ENCODE results near the gene CLRN1.

The CLRN1 gene

DNA sequence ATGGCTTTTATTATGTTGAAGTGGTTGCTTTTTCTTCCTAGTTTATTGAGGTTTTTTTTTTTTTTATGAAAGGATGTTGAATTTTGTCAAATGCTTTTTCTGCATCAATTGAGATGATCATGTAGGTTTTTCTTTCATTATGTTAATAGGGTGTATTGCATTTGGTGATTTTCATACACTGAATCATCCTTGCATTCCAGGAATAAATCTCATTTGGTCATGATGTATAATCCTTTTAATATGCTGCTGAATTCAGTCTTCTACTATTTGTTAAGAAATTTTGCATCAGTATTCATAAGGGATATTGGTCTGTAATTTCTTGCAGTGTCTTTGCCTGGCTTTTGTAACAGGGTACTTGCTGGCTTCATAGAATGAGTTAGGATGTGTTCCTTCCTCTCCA is 11.5 kb upstream of the CLRN1 start:
- no peak for ATAC-seq
- TF ChIP-seq, protein P1, sequence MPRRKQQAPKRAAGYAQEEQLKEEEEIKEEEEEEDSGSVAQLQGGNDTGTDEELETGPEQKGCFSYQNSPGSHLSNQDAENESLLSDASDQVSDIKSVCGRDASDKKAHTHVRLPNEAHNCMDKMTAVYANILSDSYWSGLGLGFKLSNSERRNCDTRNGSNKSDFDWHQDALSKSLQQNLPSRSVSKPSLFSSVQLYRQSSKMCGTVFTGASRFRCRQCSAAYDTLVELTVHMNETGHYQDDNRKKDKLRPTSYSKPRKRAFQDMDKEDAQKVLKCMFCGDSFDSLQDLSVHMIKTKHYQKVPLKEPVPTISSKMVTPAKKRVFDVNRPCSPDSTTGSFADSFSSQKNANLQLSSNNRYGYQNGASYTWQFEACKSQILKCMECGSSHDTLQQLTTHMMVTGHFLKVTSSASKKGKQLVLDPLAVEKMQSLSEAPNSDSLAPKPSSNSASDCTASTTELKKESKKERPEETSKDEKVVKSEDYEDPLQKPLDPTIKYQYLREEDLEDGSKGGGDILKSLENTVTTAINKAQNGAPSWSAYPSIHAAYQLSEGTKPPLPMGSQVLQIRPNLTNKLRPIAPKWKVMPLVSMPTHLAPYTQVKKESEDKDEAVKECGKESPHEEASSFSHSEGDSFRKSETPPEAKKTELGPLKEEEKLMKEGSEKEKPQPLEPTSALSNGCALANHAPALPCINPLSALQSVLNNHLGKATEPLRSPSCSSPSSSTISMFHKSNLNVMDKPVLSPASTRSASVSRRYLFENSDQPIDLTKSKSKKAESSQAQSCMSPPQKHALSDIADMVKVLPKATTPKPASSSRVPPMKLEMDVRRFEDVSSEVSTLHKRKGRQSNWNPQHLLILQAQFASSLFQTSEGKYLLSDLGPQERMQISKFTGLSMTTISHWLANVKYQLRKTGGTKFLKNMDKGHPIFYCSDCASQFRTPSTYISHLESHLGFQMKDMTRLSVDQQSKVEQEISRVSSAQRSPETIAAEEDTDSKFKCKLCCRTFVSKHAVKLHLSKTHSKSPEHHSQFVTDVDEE (CRISPR knock-in tag; IDR thresholded peaks at IDR 0.05), result no peak
- no peak for TF ChIP-seq SNAI2 (CRISPR knock-in tag; IDR thresholded peaks at IDR 0.05)
- TF ChIP-seq, protein P2, sequence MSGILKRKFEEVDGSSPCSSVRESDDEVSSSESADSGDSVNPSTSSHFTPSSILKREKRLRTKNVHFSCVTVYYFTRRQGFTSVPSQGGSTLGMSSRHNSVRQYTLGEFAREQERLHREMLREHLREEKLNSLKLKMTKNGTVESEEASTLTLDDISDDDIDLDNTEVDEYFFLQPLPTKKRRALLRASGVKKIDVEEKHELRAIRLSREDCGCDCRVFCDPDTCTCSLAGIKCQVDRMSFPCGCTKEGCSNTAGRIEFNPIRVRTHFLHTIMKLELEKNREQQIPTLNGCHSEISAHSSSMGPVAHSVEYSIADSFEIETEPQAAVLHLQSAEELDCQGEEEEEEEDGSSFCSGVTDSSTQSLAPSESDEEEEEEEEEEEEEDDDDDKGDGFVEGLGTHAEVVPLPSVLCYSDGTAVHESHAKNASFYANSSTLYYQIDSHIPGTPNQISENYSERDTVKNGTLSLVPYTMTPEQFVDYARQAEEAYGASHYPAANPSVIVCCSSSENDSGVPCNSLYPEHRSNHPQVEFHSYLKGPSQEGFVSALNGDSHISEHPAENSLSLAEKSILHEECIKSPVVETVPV (CRISPR knock-in tag; IDR thresholded peaks at IDR 0.05), result no peak
- no peak for TF ChIP-seq ZFP30 (CRISPR knock-in tag; IDR thresholded peaks at IDR 0.05)
- TF ChIP-seq, protein P3, sequence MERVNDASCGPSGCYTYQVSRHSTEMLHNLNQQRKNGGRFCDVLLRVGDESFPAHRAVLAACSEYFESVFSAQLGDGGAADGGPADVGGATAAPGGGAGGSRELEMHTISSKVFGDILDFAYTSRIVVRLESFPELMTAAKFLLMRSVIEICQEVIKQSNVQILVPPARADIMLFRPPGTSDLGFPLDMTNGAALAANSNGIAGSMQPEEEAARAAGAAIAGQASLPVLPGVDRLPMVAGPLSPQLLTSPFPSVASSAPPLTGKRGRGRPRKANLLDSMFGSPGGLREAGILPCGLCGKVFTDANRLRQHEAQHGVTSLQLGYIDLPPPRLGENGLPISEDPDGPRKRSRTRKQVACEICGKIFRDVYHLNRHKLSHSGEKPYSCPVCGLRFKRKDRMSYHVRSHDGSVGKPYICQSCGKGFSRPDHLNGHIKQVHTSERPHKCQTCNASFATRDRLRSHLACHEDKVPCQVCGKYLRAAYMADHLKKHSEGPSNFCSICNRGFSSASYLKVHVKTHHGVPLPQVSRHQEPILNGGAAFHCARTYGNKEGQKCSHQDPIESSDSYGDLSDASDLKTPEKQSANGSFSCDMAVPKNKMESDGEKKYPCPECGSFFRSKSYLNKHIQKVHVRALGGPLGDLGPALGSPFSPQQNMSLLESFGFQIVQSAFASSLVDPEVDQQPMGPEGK (CRISPR knock-in tag; IDR thresholded peaks at IDR 0.05; ENCODE audit: borderline replicate concordance), result no peak
- TF ChIP-seq, protein P4, sequence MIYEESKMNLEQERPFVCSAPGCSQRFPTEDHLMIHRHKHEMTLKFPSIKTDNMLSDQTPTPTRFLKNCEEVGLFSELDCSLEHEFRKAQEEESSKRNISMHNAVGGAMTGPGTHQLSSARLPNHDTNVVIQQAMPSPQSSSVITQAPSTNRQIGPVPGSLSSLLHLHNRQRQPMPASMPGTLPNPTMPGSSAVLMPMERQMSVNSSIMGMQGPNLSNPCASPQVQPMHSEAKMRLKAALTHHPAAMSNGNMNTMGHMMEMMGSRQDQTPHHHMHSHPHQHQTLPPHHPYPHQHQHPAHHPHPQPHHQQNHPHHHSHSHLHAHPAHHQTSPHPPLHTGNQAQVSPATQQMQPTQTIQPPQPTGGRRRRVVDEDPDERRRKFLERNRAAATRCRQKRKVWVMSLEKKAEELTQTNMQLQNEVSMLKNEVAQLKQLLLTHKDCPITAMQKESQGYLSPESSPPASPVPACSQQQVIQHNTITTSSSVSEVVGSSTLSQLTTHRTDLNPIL (CRISPR knock-in tag; IDR thresholded peaks at IDR 0.05; ENCODE audit: low read depth), result no peak

DNA sequence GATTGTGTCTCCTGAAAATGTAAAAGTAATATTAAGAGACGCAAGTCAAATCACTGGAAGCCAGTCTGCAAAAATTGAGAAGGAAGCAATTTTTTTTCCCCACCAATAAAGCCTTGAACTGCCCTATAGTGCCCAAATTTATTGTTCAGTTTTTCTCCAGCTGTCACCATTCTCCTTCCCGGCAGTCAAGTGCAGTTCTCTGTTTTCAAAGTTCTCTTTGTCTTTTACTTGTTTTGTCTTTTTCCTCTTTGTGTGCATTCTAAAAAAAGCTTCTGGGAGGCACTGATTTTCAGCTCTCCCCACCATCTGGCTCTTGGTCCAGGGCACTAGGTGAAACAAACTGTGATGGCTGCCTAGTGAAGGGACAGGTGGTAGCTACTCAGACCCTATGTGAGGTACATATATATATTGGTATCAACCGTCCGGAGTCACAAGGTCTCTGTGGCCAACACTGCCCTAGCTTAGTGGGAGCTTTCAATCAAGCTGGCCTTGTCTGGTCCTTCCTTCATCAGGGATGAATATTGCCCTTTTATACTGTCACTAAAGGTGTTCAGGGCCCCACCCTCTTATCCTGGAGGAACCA is 6.1 kb upstream of the CLRN1 start:
- TF ChIP-seq, protein P4 (CRISPR knock-in tag; IDR thresholded peaks at IDR 0.05; ENCODE audit: low read depth), result no peak
- TF ChIP-seq TOX (CRISPR knock-in tag; IDR thresholded peaks at IDR 0.05; ENCODE audit: borderline replicate concordance) (no peak), ESRRG (CRISPR knock-in tag; IDR thresholded peaks at IDR 0.05) (no peak)
- TF ChIP-seq, protein P5, sequence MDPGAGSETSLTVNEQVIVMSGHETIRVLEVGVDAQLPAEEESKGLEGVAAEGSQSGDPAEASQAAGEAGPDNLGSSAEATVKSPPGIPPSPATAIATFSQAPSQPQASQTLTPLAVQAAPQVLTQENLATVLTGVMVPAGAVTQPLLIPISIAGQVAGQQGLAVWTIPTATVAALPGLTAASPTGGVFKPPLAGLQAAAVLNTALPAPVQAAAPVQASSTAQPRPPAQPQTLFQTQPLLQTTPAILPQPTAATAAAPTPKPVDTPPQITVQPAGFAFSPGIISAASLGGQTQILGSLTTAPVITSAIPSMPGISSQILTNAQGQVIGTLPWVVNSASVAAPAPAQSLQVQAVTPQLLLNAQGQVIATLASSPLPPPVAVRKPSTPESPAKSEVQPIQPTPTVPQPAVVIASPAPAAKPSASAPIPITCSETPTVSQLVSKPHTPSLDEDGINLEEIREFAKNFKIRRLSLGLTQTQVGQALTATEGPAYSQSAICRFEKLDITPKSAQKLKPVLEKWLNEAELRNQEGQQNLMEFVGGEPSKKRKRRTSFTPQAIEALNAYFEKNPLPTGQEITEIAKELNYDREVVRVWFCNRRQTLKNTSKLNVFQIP (CRISPR knock-in tag; IDR thresholded peaks at IDR 0.05; ENCODE audit: borderline replicate concordance, low read depth), result no peak
- no peak for ATAC-seq

DNA sequence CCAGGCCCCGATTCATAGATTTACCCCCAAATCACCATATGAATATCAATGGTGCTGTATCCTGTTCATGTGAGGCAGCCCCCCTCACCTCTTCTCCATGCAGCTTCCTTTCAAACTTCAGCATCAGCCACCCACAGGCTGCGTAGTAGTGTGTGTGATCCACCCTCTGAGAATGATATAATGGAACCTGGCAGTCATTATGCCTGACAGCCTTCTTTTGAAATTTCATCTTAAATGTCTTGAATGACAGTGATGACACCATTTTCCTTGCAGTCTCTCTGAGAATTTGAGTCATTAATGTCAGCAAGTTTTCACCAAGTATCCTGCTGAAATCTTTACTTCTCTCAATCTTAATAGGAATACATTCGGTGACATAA is 3.5 kb upstream of the CLRN1 start:
- ATAC-seq, result no peak
- TF ChIP-seq BACH2 (CRISPR knock-in tag; IDR thresholded peaks at IDR 0.05; ENCODE audit: borderline replicate concordance) (no peak), ARNTL (CRISPR knock-in tag; IDR thresholded peaks at IDR 0.05; ENCODE audit: borderline replicate concordance, low read depth) (no peak), SNAI2 (CRISPR knock-in tag; IDR thresholded peaks at IDR 0.05) (no peak)

DNA sequence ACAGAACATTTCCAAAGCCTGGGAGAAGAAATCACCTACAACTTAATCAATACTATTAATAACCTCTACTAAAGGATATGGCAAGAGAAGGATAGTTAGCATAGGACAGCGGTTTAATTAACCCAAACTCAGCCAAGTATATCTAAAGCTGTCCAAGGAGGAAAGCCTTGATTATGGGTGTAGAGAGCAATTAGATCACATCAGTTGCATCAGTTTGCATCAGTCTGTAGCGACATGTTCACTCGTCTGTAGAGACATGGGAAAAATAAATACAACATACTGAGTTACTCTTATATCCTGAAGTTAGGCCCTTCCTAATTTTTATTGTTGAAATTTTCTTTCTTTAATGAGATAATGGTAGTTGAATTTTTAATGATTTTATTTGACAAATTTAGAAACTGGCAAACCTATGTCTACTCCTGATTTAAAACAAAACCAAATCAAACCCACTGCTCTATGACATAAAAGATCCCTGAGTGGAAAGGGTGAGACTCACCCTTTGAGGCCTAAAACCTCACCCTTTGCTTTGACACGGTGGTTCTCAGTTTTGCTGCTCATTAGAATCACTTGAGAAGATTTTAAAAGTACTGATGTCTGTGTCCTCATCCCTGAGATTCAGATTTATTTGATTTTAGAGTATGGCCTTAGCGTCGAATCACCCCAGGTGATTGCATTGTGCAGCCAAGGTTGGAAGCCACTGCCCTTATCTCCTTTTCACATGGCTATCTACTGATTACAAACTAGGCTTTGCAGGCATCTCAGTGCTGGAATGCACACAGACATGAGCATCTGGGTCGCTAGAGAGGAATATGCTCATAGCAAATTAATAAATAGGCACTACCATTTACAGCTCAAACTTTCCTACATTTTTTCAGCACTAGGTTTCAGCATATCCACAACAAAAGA is 2.8 kb upstream of the CLRN1 start:
- TF ChIP-seq SNAI2 (CRISPR knock-in tag; IDR thresholded peaks at IDR 0.05) (no peak), PPARA (CRISPR knock-in tag; IDR thresholded peaks at IDR 0.05; ENCODE audit: borderline replicate concordance) (no peak), ZC3H10 (CRISPR knock-in tag; IDR thresholded peaks at IDR 0.05) (no peak), BACH2 (CRISPR knock-in tag; IDR thresholded peaks at IDR 0.05; ENCODE audit: borderline replicate concordance) (no peak), GLIS3 (CRISPR knock-in tag; IDR thresholded peaks at IDR 0.05) (no peak), ZFP30 (CRISPR knock-in tag; IDR thresholded peaks at IDR 0.05) (no peak)
- TF ChIP-seq, protein P5 (CRISPR knock-in tag; IDR thresholded peaks at IDR 0.05; ENCODE audit: borderline replicate concordance, low read depth), result no peak
- ATAC-seq, result no peak

Measured in SK-N-SH treated with all-trans-retinoic acid at 6 μM for 48 hours (cell line).